ENCODE measurements around the gene TNF. TPM values are rescaled to one million over a fixed set of nuclear protein-coding genes. Genes with fewer than 3 reads are reported as not detected.

TNF gene
- total and polyA plus RNA-seq, 12 donors, result 0.22 to 3.2 (median 1.0) TPM; not detected in 1

DNA sequence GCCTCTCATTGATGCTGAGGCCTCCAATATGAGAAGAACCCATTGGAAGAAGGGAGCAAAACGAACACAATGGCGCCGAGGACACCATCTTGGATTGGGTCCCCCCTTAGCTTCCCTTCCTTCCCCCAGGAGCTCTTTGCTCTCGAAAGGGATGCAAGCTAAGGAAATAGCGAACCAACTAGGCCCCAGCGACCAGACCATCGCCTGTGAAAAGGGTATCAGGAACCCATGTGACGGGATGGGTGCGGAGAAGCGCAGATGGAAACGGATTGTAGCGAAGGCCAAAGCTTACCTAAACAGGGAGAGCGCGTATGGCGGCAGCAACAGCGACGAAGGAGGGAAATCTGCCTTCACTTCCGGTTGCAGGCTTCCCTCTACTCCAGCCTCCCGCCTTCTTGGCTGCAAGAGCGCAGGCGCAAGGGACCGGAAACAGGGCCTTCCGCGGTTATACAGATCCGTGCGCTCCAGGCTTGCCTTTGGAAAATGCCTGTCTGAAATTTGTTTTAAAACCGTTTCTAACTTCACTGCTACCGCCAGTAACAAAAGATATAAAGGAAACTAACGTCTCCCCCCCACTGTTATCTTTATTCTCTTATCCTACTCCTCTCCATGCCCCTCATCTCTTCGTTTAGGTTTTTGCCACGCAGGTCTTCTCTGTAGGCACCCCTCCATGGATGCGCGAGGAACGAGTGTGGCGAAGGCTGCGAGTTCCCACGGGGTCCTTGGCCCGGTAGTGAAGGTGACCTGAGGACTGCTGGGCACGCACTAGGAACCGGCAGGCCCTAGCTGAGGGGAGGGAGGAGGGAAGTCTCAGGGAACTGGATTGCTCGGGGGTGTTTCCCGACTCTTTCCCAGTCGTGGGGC, 33.5 kb upstream of the TNF start, which contains the start of gene DDX39B:
TSS of gene DDX39B (minus strand) at position 346 of the 864 bp plus-strand sequence. CDS start 1,471 bp downstream, outside the sequence.
- Histone ChIP-seq H3K9me3 (replicated peaks in 1 of 3) (no peaks in the 10 kb centered on the region), H3K4me1 (replicated peaks in 1 of 2) (peaks cover 20 to 46% of the 10 kb centered on the region in 2 donors), H3K27me3 (no peaks in the 10 kb centered on the region), H3K4me3 (peak within 1 kb of the TSS; percentile 49 to 86 (median 81)), H3K27ac (peak within 1 kb of the TSS; percentile 78 to 98 (median 94)), H3K36me3 (replicated peaks in 1 of 2) (peaks cover 0 to 34% of the 10 kb centered on the region in 2 donors)
- peak; percentile 94 to 98 (median 97) for DNase-seq
- TF ChIP-seq, protein P1, sequence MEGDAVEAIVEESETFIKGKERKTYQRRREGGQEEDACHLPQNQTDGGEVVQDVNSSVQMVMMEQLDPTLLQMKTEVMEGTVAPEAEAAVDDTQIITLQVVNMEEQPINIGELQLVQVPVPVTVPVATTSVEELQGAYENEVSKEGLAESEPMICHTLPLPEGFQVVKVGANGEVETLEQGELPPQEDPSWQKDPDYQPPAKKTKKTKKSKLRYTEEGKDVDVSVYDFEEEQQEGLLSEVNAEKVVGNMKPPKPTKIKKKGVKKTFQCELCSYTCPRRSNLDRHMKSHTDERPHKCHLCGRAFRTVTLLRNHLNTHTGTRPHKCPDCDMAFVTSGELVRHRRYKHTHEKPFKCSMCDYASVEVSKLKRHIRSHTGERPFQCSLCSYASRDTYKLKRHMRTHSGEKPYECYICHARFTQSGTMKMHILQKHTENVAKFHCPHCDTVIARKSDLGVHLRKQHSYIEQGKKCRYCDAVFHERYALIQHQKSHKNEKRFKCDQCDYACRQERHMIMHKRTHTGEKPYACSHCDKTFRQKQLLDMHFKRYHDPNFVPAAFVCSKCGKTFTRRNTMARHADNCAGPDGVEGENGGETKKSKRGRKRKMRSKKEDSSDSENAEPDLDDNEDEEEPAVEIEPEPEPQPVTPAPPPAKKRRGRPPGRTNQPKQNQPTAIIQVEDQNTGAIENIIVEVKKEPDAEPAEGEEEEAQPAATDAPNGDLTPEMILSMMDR (IDR thresholded peaks at IDR 0.05), result no peak
- peak; percentile 84 to 92 for TF ChIP-seq POLR2A (IDR thresholded peaks at IDR 0.05)
- WGBS, 4 donors, result 0 to 1% (median 0%) methylated on average over 38 to 43 of the region's 43 CpGs
- intact Hi-C loops (cut with DNase I), result no loop called here

DNA sequence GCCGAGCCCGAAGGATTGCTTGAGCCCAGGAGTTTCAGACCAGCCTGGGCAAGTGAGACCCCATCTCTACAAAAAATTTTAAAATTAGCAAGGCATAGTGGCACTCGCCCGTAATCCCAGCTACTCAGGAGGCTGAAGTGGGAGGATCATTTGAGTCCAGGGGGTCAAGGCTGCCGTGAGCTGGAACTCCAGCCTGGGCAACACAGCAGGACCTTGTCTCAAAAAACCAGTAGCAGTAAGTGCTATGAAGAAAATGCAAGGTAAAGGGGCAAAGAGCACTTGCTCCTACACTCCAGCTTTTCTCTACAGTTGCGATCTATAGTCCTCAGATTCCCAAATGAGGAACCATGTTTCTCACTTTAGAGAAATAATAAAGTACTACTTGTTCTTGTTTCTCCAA, 31.7 kb upstream of the TNF start:
- H3K36me3 ChIP-seq (replicated peaks in 1 of 2), result peaks cover 0 to 17% of the 10 kb centered on the region in 2 donors
- no peaks in the 10 kb centered on the region for H3K9me3 ChIP-seq (replicated peaks in 1 of 3)
- H3K4me1 ChIP-seq (replicated peaks in 1 of 2), result peaks cover 29 to 47% of the 10 kb centered on the region in 2 donors
- H3K27ac ChIP-seq, result no peak overlapping the region
- no peak overlapping the region for H3K4me3 ChIP-seq
- no peak for DNase-seq
- no peaks in the 10 kb centered on the region for H3K27me3 ChIP-seq
- TF ChIP-seq POLR2A (IDR thresholded peaks at IDR 0.05), result no peak
- TF ChIP-seq, protein P1 (IDR thresholded peaks at IDR 0.05), result no peak
- WGBS, 4 donors, result 93 to 94% (median 93%) methylated on average over 6 of the region's 6 CpGs
- intact Hi-C loops (cut with DNase I), result no loop called here

DNA sequence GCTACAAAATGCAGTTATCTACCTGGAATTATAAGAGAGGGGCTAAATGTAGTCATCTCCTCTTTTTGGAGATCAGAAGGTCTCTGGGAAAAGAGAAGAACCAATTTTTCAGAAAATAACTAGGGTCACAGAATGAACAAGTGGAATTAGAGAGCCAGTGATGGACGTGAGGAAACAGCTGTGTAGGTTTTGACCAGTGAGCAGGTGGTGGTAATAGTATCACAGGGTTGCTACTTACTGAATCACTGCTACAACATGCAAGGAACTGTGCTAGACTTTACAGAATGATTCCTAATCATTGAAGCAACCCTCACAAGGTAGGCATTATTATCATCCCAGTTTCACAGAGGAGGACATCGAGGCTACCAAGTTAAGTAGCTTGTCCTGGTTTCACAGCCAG, 30.7 kb upstream of the TNF start:
- 63 to 79% (median 74%) methylated on average over 2 of the region's 2 CpGs for WGBS, 4 donors
- Histone ChIP-seq H3K4me3 (no peak overlapping the region), H3K27me3 (no peaks in the 10 kb centered on the region), H3K27ac (no peak overlapping the region), H3K9me3 (replicated peaks in 1 of 3) (no peaks in the 10 kb centered on the region), H3K36me3 (replicated peaks in 1 of 2) (peaks cover 0 to 8% of the 10 kb centered on the region in 2 donors), H3K4me1 (replicated peaks in 1 of 2) (peaks cover 22 to 44% of the 10 kb centered on the region in 2 donors)
- TF ChIP-seq, protein P1 (IDR thresholded peaks at IDR 0.05), result no peak
- TF ChIP-seq POLR2A (IDR thresholded peaks at IDR 0.05), result no peak
- intact Hi-C loops (cut with DNase I), result loop anchor here in 1 of 2 donors (5.0 kb wide), 1 partner anchor 53 kb away; no protein-coding TSS in a partner anchor
- no peak for DNase-seq

DNA sequence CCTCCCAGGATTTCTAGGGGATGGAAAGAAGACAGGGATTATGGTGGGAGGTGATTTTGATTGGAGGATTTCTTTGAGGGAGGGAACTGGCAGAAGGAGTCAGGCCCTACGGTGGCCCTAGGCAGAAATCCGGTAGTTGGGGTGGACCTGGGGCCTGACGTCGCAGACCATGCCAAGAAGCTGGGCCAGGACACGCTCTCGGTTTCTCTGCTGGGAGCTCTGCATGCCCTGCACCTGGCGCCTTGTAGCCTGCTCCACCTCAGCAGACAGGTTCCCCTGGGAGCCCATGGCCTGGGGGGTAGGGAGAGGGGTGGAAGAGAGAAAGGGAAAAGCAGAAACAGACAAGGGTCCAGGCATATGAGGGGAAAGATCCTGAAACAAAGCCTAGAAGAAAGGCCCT, 30.1 kb upstream of the TNF start:
- no peak for TF ChIP-seq POLR2A (IDR thresholded peaks at IDR 0.05)
- TF ChIP-seq, protein P1 (IDR thresholded peaks at IDR 0.05), result no peak
- intact Hi-C loops (cut with DNase I), result loop anchor here in 1 of 2 donors (5.0 kb wide), 1 partner anchor 52 kb away; no protein-coding TSS in a partner anchor
- no peaks in the 10 kb centered on the region for H3K9me3 ChIP-seq (replicated peaks in 1 of 3)
- H3K27ac ChIP-seq, result no peak overlapping the region
- no peak for DNase-seq
- 55 to 76% (median 66%) methylated on average over 6 to 7 of the region's 7 CpGs for WGBS, 4 donors
- H3K4me1 ChIP-seq (replicated peaks in 1 of 2), result peaks cover 16 to 38% of the 10 kb centered on the region in 2 donors
- no peak overlapping the region for H3K4me3 ChIP-seq
- peaks cover 0 to 6% of the 10 kb centered on the region in 2 donors for H3K36me3 ChIP-seq (replicated peaks in 1 of 2)
- no peaks in the 10 kb centered on the region for H3K27me3 ChIP-seq
